GM21723 (cell line): ENCODE results near the gene ELOVL6.
A peak's percentile ranks its signal among the peaks of the same experiment; 100 is the strongest.
"Not testable (repeated sequence)": the region's sequence is repeated elsewhere in the genome, so short reads cannot be mapped to it uniquely, and the experiment has no call there.

Source experiments
- ATAC-seq: cut with Tn5 transposase; IDR thresholded peaks from one replicate; pipeline ENCODE4 v1.9.1; 2021; ENCODE audit warnings: mild to moderate bottlenecking, moderate library complexity; ENCODE audit not compliant: unreplicated experiment

Gene ELOVL6, protein sequence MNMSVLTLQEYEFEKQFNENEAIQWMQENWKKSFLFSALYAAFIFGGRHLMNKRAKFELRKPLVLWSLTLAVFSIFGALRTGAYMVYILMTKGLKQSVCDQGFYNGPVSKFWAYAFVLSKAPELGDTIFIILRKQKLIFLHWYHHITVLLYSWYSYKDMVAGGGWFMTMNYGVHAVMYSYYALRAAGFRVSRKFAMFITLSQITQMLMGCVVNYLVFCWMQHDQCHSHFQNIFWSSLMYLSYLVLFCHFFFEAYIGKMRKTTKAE

DNA sequence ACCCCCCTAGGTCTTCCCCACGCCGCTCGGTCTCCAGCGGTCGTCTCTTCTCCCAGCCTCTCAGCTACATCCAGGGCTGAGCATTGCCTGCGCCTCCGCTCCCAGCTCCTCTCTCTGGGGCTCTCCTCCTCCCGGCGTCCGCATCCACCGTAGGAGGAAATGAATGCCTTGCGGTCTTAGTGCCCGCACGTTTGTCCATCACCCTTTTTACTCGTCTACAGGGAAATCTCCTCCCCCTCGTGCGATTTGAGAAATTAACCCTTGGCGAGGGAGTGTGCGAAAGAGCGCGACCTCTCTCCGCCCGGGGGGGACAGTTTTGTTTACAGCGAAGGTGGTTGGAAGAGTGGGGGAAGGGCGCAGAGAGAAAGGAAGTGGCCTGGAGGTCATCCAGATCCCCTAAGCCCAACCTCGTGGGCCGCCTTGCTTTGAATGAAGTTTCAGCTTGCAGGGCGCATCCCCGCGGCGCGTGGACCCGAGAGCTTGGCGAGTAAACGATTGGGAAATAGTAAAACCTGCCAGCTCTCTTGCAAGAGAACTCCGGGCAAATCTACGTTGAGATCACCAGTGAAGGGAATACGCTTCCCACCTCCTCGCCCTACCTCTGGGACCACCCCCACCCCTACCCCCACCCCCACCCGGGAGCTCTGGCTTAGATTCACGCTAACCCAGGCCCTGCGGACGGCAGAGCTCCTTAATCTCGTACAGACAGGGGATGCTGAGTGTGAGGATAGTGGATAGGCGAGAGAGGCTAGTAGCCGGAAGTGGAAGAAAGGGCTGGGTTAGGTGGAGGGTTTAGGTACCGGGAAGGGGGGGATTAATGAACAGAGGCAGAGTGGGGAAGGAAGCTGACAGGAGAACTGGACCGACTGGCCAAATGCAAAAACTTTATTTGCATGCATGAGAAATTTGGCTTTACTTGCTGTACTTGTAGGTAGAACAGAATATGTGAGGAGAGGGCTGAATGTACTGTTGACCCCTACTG lies at the start of gene ELOVL6:
TSS of gene ELOVL6 (minus strand) at position 181 of the 982 bp plus-strand sequence. CDS start 280 bp downstream, outside the sequence.
- ATAC-seq, result peak; percentile 14

DNA sequence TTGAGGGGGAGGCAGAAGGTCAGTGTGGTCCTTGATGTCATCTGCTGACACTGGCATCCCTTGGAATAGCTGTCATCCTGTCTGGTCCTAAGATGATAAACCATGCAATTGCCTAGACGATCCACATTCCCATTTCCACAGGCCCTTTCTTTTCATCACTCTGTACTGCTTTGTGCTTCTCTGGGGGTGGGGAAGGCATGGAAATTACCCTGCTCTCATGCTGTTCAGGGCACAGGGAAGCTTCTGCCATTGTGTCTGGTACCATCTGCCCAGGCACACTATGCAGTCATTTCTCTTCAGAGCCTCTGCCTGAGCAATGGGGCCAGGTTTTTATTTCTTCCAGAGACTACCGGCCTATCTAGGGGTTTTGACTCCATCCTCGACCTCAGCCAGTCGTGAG lies 49.7 kb upstream of the ELOVL6 start:
- no peak for ATAC-seq

DNA sequence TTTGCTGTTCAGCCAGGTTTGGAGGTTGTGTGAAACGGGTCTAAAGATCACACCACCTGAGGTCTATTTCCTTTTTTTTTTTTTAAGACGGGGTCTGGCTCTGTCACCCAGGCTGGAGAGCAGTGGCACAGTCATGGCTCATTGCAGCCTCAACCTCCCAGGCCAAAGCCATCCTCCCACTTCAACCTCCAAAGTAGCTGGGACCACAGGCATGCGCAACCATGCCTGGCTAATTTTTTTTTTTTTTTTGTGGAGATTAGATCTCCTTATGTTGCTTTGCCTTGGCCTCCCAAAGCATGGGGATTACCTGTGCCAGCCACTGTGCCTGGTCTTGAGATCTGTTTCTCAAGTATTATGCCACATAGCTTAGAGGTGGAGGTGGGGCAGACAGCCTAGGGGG lies 49.2 kb upstream of the ELOVL6 start:
- no peak for ATAC-seq

DNA sequence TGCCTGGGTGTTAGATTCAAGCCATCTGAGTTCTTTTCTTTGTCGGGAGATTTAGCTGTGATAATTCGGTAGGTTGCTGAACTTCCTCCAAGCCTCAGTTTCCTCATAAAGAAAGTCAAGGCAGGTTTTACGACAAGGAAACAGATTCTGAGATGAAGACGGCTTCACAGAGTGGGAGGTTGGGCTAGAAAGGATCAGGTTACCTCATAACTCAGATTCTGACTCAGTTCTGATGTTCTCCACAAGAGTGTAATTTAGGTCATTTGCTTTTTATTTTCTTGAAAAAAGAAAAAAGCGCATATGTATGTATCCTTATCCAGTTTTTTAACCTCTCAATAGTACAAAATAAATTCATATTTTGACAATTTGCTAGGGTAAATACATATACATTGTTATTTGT lies 47.2 kb upstream of the ELOVL6 start:
- ATAC-seq, result no peak

DNA sequence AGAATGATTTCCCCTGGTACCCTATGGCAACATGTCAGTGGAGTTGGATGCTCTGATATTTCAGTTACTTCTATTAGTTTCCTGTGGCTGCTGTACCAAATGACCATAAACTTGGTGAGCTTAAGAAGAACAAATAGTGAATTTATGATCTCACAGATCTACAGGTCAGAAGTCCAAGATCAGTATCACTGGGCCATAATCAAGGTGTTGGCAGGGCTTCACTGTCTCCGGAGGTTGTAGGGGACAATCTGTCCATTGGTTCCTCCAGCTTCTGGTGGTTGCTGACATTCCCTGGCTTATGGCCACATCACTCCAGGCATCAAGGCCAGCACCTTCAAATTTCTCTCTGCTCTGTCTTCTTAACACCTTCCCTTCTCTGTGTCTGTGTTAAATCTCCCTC lies 37.9 kb upstream of the ELOVL6 start:
- no peak for ATAC-seq

DNA sequence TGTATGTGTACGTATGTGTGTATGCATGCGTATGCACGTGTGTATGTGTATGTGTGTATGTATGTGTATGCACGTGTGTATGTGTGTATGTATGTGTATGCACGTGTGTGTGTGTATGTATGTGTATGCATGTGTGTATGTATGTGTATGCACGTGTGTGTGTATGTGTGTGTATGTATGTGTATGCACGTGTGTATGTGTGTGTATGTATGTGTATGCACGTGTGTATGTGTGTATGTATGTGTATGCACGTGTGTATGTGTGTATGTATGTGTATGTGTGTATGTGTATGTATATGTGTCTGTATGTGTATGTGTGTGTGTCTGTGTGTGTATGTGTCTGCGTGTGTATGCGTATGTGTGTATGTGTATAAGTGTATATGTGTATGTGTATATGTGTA lies 35.2 kb upstream of the ELOVL6 start:
- not testable (repeated sequence) for ATAC-seq

DNA sequence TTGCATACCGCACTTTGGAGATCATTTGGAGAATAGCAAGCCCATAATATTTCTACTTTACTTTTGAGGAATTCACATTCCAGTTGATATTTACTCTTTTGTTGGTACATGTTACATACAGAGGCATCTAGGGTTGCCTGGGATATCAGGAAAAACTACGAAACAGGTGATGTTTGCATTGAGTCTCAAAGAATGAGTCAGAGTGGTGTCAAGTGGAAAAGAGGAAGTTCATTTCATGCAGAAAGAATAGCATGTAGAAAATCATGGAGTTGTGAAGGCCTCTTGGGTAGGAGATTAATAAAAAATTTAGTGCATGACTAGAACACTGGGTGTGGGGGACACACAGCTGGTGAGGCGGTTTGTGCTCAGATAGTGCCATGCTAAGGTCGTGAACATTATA lies 33.5 kb upstream of the ELOVL6 start:
- ATAC-seq, result no peak

DNA sequence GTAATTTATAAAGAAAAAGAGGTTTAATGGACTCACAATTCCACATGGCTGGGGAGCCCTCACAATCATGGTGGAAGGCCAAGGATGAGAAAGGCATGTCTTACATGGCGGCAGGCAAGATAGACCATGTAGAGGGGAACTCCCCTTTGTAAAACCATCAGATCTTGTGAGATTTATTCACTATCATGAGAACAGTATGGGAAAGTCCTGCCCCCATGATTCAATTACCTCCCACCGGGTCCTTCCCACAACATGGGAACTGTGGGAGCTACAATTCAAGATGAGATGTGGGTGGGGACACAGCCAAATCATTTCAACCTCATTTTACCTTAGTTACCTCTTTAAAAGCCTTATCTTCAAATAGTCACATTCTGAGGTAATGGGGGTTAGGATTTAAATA lies 30.9 kb upstream of the ELOVL6 start:
- ATAC-seq, result no peak

DNA sequence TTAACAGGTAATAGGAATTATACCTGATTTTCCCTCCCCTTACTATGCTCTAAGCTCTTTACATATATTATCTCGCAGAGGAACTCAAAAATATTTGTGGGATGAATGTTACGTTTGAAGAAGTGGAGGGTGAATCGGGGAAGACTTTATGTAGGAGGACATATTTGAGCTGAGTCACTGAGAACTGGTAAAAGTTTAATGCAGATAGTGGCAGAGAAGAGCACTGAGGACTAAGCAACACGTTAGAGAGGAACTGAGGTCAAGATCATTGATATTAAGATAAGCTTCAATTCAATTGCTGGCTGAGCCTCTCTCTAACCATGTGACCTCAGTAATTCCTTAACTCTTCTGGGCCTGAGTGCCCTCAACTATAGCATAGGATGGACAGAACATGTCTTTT lies 26.4 kb upstream of the ELOVL6 start:
- ATAC-seq, result no peak

DNA sequence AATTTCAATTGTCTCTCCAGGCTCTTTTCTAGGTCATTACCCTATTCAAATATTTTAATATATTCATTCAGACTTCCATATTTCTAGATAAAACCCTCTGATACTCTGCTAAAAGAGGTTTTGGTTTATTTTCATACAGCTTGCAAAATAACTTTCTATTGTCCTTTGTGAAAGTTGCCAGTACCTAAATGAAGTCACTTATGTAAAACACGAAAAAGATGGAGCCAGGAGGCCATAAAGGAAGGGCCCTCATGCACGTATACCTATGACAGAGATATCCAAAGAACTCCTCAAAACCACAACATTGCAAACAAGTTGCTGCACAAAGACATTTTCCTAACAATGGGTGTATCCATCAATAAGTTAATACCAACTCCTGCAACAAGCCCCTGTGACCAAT lies 25.7 kb upstream of the ELOVL6 start:
- no peak for ATAC-seq

DNA sequence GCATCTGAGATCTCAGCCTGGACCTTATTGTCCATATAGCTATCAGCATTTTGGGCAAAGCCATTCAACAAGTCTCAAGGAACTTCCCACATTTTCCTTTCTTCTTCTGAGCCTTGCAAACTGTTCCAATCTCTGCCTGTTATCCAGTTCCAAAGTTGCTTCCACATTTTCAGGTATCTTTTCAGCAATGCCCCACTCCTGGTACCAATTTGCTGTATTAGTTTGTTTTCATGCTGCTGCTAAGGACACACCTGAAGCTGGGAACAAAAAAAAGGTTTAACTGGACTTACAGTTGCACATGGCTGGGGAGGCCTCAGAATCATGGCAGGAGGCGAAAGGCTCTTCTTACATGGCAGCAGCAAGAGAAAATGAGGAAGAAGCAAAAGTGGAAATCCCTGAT lies 20.5 kb upstream of the ELOVL6 start:
- ATAC-seq, result not testable (repeated sequence)

DNA sequence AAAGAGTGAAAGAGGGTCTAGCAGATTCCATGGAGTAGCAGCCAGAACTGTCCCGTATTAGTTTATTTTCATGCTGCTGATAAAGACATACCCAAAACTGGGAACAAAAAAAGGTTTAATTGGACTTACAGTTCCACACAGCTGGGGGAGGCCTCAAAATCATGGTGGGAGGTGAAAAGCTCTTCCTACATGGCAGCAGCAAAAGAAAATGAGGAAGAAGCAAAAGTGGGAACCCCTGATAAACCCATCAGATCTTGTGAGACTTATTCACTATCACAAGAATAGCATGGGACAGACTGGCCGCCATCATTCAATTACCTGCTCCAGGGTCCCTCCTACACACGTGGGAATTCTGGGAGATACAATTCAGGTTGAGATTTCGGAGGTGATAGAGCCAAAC lies 18.8 kb upstream of the ELOVL6 start:
- not testable (repeated sequence) for ATAC-seq

DNA sequence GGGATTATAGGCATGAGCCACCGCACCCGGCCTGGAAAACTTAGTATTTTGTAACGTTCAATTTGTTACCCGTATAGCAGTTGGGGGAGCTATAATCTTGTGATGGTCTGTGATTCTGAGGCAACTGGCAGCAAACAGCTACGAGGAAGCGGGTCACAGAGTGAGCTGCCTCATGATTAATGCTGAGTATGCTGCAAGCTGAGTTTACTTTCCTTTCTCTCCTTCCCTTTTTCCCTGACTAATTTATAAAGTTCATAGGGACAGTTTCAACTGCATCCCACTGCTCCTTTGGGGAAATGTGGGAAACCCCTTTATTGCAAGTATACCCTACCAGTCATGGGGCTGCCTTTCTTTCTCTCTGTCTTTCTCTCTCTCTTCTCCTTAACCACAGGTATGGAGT lies 17.7 kb upstream of the ELOVL6 start:
- no peak for ATAC-seq

DNA sequence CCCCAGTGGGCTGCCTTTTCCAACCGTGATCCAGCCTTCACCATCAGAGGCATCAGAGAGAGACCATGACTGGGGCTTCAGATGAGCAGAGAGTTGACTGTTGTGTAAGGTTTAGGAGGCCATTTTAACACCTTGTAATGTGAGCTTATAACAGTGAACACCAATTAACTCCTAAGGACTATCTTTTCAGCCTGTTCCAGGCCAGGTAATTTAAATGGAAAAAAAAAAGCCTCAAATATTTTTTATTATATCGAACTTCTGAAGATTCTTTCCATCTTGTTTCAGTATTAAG lies 13.3 kb upstream of the ELOVL6 start:
- no peak for ATAC-seq

DNA sequence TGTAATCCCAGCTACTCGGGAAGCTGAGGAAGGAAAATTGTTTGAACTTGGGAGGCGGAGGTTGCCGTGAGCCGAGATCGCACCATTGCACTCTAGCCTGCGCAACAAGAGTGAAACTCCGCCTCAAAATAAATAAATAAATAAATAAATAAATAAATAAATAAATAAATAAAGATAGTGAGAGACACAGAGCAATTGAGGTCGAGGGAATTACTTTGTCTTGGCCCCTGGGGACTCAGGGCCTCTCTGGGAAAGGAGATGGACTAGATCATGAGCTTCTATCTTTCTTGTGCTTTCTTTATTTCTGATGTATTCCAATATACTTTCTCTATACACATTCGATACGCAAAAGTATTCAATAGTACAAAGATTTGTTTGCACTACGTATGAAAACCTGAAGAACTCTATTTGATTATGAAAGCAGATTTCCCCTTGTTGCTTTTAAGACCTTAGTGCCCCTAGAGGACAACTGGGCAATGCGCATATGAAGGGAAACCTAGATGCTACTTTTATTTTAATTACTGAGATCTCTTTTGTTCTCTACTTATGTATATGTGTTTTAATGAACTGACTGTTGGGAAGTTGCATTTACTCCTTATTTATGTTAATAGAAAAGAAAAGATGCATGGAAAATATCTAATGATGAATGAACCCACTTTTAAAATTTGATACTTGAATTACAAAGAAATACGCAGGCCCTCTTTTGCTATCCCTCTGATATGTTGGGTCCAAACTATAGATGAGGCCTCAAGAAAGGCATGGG lies 12.8 kb upstream of the ELOVL6 start:
- ATAC-seq, result peak; percentile 92

DNA sequence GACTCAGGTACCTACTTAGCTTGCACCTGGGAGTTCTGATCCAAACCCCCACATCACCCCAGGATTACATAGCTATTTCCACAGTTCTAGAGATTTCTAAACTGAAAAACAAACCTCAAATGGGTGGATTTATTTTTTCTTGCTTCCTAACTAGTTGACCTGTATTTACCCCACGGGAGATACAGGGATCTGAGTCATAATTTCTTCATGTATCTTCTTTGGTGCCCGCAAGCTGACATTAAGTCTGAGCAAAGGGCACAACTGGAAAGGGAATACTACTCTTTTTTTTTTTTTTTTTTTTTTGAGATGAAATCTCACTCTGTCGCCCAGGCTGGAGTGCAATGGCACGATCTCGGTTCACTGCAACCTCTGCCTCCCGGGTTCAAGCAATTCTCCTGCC lies 10.0 kb upstream of the ELOVL6 start:
- no peak for ATAC-seq

DNA sequence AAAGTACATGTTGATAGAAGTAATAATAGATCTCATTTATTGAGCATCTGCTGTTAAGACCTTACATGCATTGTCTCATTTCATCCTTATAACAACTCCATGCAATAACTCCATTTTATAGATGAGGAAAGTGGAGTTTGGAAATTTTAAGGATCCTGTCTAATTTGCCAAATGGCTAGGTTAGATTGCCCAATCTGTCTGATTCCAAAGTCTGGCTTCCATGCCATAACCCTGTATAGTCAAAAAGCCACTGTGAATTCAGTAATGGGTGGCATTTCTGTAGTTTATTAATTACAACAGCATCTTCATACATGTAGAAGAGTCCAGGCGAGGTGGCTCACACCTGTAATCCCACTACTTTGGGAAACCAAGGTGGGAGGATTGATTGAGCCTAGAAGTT lies 8.8 kb upstream of the ELOVL6 start:
- no peak for ATAC-seq

DNA sequence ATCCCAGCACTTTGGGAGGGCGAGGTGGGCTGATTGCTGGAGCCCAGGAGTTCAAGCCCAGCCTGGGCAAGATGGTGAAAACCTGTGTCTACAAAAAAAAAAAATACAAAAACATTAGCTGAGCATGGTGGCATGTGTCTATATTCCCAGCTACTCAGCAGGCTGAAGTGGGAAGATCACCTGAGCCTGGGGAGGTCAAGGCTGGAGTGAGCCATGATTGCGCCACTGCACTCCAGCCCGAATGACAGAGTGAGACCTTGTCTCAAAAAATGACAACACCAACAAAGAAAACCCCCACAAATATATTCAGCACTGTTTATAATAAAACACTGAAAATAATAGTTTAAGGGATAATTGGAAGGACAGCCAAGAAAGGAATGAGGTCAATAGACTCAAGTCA lies 3.6 kb upstream of the ELOVL6 start:
- no peak for ATAC-seq

DNA sequence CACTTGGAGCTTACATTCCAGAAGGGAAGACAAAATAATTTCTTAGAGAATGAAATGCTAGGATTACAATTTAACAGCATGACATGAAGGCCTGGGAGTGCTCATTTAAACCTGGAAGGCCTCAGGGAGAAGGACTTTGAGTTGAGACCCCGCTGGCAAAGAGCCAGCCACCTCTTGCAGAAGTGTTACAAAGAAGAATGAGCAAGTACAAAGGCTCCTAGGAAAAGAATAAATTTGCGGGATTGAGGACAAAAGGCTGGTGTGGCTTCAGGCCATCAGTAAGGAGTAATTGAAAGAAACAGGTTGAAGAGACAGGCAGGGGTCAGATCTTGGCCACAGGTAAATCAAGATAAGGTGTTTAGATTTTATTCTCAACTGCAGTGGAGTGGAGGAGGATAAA lies 3.1 kb upstream of the ELOVL6 start:
- no peak for ATAC-seq

DNA sequence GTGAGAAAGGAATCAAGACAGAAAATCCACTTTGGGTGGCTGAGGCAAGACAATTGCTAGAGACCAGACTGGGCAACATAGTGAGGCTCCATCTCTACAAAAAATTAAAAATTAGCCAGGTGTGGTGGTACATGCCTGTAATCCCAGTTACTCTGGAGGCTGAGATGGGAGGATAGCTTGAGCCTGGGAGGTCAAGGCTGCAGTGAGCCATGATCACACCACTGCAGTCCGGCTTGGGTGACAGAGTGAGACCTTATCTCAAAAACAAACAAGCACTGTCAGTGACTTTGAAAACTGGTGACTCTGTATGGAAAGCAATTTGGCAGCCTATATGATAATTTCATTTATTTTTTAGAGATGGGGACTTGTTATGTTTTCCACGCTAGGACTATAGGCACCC lies 2.3 kb upstream of the ELOVL6 start:
- no peak for ATAC-seq

DNA sequence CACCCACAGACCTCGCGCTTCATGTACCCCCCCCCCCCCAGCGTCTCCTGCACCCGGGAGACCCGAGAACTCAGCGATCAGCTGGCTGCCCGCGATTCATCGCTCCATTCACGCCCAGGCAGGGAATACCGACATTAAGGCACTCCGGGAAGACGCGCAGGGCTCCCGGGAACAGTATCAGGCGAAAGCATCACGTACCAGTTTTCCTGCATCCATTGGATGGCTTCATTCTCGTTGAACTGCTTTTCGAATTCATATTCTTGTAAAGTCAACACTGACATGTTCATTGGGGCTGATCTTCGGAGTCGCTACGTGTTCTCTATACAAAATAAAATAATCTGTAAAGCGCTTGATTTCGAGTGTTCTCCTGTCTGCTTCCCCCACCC lies 373 bp downstream of the ELOVL6 start:
- ATAC-seq, result no peak
